OCI-LY3 (cell line): Measurements from ENCODE around the gene NR3C1.

Experiments
- EZH2phosphoT487 ChIP-seq: fragments of 200-600 bp; shearing (Covaris generic); IDR thresholded peaks from 2 replicates; pipeline ENCODE4 v1.6.1; 2018; ENCODE audit warnings: antibody characterized with exemption, mixed run types, low read depth
- TF ChIP-seq, protein P1 (sequence below): fragments of 200-600, 300-600 bp; sonication (generic); IDR thresholded peaks from 2 replicates; pipeline ENCODE4 v1.5.1; 2014; ENCODE audit warnings: antibody characterized with exemption, low read length, low read depth

- TF ChIP-seq, protein P1, sequence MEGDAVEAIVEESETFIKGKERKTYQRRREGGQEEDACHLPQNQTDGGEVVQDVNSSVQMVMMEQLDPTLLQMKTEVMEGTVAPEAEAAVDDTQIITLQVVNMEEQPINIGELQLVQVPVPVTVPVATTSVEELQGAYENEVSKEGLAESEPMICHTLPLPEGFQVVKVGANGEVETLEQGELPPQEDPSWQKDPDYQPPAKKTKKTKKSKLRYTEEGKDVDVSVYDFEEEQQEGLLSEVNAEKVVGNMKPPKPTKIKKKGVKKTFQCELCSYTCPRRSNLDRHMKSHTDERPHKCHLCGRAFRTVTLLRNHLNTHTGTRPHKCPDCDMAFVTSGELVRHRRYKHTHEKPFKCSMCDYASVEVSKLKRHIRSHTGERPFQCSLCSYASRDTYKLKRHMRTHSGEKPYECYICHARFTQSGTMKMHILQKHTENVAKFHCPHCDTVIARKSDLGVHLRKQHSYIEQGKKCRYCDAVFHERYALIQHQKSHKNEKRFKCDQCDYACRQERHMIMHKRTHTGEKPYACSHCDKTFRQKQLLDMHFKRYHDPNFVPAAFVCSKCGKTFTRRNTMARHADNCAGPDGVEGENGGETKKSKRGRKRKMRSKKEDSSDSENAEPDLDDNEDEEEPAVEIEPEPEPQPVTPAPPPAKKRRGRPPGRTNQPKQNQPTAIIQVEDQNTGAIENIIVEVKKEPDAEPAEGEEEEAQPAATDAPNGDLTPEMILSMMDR = no peak
- TF ChIP-seq EZH2phosphoT487 = no peak
Measured at GRCh38 chr5:143247134-143247815, 156.2 kb downstream of the NR3C1 start.
